Measurements from ENCODE around the gene PNPLA1.

Gene PNPLA1

DNA sequence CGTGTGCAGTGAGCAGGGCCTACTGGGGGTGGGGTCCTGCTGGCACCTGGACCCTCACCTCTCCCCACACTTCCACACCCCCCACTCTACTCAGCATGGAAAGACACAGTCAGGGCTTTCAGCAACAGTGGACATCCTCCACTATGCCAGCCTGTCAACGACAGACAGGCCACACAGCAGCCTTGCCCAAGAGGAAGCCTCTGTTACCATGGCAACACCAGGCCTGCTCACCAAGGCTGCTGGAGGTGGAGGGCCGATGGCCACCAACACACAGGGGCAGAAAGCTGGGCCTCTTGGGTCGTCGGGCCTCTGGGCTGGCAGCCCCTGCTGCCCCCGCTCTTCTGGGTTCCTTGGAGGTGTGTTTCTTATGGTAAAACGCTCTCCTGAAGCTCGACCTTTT, 53.2 kb downstream of the PNPLA1 start:
- no peak overlapping the region for H3K4me3 ChIP-seq (ENCODE audit: control insufficient read depth, low read depth, low read length)
- DNase-seq (ENCODE audit: low read depth), result no peak
- TF ChIP-seq, protein P1, sequence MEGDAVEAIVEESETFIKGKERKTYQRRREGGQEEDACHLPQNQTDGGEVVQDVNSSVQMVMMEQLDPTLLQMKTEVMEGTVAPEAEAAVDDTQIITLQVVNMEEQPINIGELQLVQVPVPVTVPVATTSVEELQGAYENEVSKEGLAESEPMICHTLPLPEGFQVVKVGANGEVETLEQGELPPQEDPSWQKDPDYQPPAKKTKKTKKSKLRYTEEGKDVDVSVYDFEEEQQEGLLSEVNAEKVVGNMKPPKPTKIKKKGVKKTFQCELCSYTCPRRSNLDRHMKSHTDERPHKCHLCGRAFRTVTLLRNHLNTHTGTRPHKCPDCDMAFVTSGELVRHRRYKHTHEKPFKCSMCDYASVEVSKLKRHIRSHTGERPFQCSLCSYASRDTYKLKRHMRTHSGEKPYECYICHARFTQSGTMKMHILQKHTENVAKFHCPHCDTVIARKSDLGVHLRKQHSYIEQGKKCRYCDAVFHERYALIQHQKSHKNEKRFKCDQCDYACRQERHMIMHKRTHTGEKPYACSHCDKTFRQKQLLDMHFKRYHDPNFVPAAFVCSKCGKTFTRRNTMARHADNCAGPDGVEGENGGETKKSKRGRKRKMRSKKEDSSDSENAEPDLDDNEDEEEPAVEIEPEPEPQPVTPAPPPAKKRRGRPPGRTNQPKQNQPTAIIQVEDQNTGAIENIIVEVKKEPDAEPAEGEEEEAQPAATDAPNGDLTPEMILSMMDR (conservative IDR thresholded peaks at IDR 0.05; ENCODE audit: control insufficient read depth, insufficient read depth, low read depth, low read length), result no peak

DNA sequence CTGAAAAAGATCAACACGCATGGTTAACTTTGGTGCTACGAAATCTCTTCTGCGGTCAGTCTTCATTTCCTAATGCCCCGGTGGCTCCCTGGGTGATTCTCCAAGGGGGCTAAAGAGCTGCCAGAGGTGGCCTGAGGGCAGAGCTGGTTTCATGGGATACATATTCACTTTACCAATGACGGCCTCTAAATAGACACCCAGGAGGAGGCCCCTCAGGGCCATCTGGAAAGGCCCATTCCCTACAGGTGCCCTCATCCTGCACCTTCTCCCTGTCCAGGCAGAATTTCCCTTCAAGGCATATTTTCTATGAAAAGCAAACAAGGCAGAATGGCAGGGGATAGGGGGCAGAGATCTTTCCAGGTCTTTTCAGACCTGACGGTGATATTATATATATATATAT, 54.3 kb downstream of the PNPLA1 start:
- H3K4me3 ChIP-seq (ENCODE audit: control insufficient read depth, low read depth, low read length), result no peak overlapping the region
- DNase-seq (ENCODE audit: low read depth), result no peak
- TF ChIP-seq, protein P1 (conservative IDR thresholded peaks at IDR 0.05; ENCODE audit: control insufficient read depth, insufficient read depth, low read depth, low read length), result no peak

DNA sequence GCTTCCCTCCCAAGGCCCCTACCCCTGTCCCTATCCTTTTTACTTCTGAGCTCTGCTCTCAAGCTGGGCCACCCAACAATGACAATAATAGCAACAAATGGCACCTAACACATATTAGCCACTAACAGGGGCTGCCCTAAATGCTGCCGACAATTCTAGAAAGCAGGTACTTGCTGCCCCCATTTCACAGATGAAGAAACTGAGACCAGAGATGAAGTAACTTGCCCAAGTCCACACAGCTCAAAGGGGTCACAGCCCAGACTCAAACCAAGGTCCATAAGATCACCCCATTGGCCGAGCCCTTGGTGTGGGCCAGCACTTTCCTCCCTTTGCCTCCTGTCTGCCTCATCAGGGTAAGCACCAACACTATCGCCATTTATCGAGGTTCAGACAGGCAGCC, 54.9 kb downstream of the PNPLA1 start:
- TF ChIP-seq, protein P1 (conservative IDR thresholded peaks at IDR 0.05; ENCODE audit: control insufficient read depth, insufficient read depth, low read depth, low read length), result no peak
- H3K4me3 ChIP-seq (ENCODE audit: control insufficient read depth, low read depth, low read length), result no peak overlapping the region
- DNase-seq (ENCODE audit: low read depth), result no peak

DNA sequence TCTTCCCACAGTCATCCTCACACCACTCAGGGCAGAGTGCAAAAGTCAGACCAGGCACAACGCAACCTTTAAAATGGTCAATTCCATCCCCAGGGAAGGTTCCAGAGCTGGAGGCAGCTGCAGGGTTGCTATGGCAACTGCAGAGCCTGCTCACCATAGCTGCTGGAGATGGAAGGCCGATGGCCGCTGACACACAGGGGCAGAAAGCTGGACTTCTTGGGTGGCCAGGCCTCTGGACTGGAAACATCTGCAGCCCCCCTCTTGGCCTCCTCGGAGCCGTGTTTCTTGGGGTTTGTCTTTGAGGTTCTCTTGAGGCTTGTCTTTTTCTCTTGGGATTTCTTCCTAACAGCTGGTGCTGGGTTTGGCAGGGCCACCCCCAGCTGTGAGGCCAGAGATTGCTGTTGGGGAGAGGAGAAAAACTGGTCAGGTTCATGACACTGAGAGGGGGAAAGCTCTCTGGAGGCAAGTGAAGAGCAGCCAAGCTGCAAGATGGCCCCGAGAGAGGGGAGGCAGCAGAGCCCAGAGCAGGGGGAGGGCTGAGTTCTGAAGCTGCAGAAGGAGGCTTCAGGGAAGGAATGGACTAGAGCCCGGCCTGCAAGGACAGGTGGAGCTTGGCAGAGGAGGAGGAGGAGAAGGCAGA, 56.6 kb downstream of the PNPLA1 start:
- peak; percentile 11 for DNase-seq (ENCODE audit: low read depth)
- TF ChIP-seq, protein P1 (conservative IDR thresholded peaks at IDR 0.05; ENCODE audit: control insufficient read depth, insufficient read depth, low read depth, low read length), result no peak
- H3K4me3 ChIP-seq (ENCODE audit: control insufficient read depth, low read depth, low read length), result no peak overlapping the region

DNA sequence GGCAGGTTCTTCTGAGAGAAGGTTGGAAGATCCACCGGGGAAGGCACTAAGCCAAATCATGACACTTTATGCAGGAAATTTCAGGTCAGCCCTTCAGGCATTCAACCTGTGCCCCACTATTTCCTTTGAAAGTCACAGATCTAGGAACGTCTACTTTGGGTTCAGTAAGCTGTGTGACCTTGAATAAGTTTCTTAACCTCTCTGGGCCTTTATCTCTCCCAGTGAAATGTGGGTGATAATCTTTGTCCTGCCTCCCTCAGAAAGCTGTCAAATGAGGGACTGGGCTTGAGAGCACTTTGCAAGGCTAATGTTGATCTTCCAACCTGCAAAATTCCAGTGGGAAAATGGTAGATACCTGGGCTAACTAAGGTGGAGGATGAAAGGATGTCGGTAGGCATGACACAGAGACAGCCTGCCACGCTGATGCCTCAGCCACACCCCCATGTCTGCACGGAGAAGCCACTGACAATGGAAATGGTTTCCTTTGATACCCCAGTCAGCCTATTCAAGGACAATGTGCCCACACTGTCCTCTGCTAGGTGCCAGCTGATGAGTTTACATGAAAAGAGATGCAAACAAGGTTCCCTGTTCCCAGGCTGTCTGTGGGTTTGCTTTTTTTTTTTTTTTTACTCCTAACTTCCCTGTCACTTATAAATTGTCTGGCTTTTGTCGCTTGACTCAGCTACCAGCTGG, 57.5 kb downstream of the PNPLA1 start:
- TF ChIP-seq, protein P1 (conservative IDR thresholded peaks at IDR 0.05; ENCODE audit: control insufficient read depth, insufficient read depth, low read depth, low read length), result no peak
- no peak for DNase-seq (ENCODE audit: low read depth)
- H3K4me3 ChIP-seq (ENCODE audit: control insufficient read depth, low read depth, low read length), result no peak overlapping the region

DNA sequence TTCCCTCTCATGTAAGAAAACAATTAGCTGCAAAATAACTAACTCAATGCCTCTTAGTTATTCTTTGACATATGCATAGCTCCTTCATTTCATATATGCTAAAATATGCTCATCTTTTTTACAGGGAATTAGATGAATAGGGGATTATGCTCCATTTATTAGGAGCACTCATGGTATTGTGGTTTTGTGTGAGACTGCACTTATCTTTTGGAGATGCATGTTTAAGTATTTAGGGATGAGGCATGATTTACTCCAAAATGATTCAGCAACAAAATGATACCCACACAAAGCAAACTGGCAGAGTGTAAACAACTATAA, 58.0 kb downstream of the PNPLA1 start:
- DNase-seq (ENCODE audit: low read depth), result no peak
- TF ChIP-seq, protein P1 (conservative IDR thresholded peaks at IDR 0.05; ENCODE audit: control insufficient read depth, insufficient read depth, low read depth, low read length), result no peak
- no peak overlapping the region for H3K4me3 ChIP-seq (ENCODE audit: control insufficient read depth, low read depth, low read length)
